GM12872 (cell line): Measurements from ENCODE around the gene COX14.
A peak's percentile ranks its signal among the peaks of the same experiment; 100 is the strongest.

Experiments
- CTCF ChIP-seq: IDR thresholded peaks from 3 replicates; pipeline ENCODE4 v1.5.1; 2011; ENCODE audit warnings: low read depth, mild to moderate bottlenecking, low read length, moderate library complexity; ENCODE audit not compliant: insufficient read depth

COX14 gene

GRCh38 chr12:50087151-50087550 is 24.9 kb upstream of the COX14 start:
- no peak for TF ChIP-seq CTCF

- no peak for TF ChIP-seq CTCF
Measured at GRCh38 chr12:50087995-50088394, 24.0 kb upstream of the COX14 start.

GRCh38 chr12:50088577-50089335 is 23.3 kb upstream of the COX14 start:
- TF ChIP-seq CTCF = peak; percentile 92

- TF ChIP-seq CTCF = no peak
Measured at GRCh38 chr12:50089730-50090129, 22.3 kb upstream of the COX14 start.

- TF ChIP-seq CTCF = no peak
Measured at GRCh38 chr12:50090391-50090790, 21.6 kb upstream of the COX14 start.

GRCh38 chr12:50097952-50098351 is 14.1 kb upstream of the COX14 start:
- no peak for TF ChIP-seq CTCF

GRCh38 chr12:50099302-50100008 is 12.6 kb upstream of the COX14 start:
- TF ChIP-seq CTCF = no peak
